Measurements from ENCODE around the gene CDH15. TPM values are rescaled to one million over a fixed set of nuclear protein-coding genes. Genes with fewer than 3 reads are reported as not detected.

The CDH15 gene
- total and polyA plus RNA-seq, 5 donors from 2014 or later = 0.17 TPM; not detected in 4

- ATAC-seq (ENCODE audit: low read depth in 2 of 2) = no peak
- H3K4me1 ChIP-seq (ENCODE audit: control insufficient read depth, insufficient read depth, low read length, poor library complexity, severe bottlenecking) = no peaks in the 10 kb centered on the region
- peaks cover 0 to 7% (median 4%) of the 10 kb centered on the region in 4 donors for H3K4me1 Mint-ChIP-seq
- H3K9me3 ChIP-seq (ENCODE audit: control insufficient read depth in 2 of 2, low read length in 2 of 2) = no peaks in the 10 kb centered on the region
- no peak overlapping the region for H3K4me3 ChIP-seq (ENCODE audit: low read depth, low read length)
- no peak for DNase-seq
- H3K36me3 ChIP-seq (ENCODE audit: control insufficient read depth, insufficient read depth, low read length) = peaks cover 13% of the 10 kb centered on the region
- H3K27me3 ChIP-seq (ENCODE audit: control insufficient read depth, insufficient read depth, low read length) = no peaks in the 10 kb centered on the region
- no peaks in the 10 kb centered on the region for H3K9me3 Mint-ChIP-seq
- H3K4me3 Mint-ChIP-seq = no peak overlapping the region
- no peak overlapping the region for H3K27ac Mint-ChIP-seq
- H3K27ac ChIP-seq (ENCODE audit: insufficient read depth, low read length, poor library complexity, severe bottlenecking) = no peak overlapping the region
- H3K27me3 Mint-ChIP-seq = no peaks in the 10 kb centered on the region
- peaks cover 12% of the 10 kb centered on the region for H3K36me3 Mint-ChIP-seq
Observed at GRCh38 chr16:89155184-89155679, 16.3 kb upstream of the CDH15 start.

- DNase-seq (no peak), ATAC-seq (ENCODE audit: low read depth in 2 of 2) (no peak)
- Histone ChIP-seq H3K9me3 (ENCODE audit: control insufficient read depth in 2 of 2, low read length in 2 of 2) (no peaks in the 10 kb centered on the region), H3K4me3 (ENCODE audit: low read depth, low read length) (no peak overlapping the region), H3K4me1 (ENCODE audit: control insufficient read depth, insufficient read depth, low read length, poor library complexity, severe bottlenecking) (no peaks in the 10 kb centered on the region), H3K27ac (ENCODE audit: insufficient read depth, low read length, poor library complexity, severe bottlenecking) (no peak overlapping the region), H3K27me3 (ENCODE audit: control insufficient read depth, insufficient read depth, low read length) (no peaks in the 10 kb centered on the region), H3K36me3 (ENCODE audit: control insufficient read depth, insufficient read depth, low read length) (peaks cover 9% of the 10 kb centered on the region)
- H3K9me3 Mint-ChIP-seq = no peaks in the 10 kb centered on the region
- peaks cover 6% of the 10 kb centered on the region for H3K36me3 Mint-ChIP-seq
- no peak overlapping the region for H3K27ac Mint-ChIP-seq
- no peaks in the 10 kb centered on the region for H3K27me3 Mint-ChIP-seq
- no peak overlapping the region for H3K4me3 Mint-ChIP-seq
- H3K4me1 Mint-ChIP-seq = peaks cover 0 to 7% (median 4%) of the 10 kb centered on the region in 4 donors
Observed at GRCh38 chr16:89155851-89156739, 15.5 kb upstream of the CDH15 start.

DNA sequence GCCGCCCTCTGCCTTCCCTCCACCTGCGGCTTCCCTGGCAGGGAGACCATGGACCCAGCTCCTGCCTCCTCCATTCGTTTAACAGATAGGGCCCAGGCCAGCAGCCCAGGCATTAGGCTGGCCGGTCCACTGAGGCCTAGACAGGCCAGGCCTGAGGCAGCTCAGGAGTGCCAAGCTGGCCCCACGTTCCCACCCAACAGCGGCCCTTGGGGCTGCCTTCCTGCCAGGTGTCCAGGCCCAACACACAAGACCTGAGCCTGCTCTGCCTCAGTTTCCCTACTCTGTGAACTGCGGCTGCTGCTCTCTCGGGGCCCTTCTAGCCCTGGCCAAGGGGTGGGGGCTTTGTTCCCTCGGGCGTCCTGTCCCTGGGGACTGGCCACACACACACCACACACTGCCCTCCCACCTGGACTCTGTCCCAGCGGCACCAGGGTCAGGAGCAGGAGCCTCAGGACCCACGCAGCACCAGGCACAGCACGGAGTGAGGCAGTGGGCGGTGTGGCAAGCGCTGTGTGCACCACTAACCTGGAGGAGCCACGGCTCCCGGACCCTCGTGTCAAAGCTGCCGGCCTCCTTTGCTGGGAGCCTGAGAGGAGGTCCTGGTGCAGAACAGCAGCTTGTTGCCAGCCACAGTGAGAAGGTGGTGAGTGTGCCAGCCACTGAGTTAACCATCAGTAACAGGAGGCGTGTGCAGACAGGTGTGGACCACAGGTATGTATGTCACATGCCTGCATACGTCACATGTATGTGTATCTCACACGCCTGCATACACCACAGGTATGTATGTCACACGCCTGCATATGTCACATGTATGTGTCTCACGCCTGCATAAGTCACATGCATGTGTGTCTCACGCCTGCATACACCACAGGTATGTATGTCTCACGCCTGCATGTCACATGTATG is 14.6 kb upstream of the CDH15 start:
- no peak overlapping the region for H3K27ac Mint-ChIP-seq
- H3K9me3 ChIP-seq (ENCODE audit: control insufficient read depth in 2 of 2, low read length in 2 of 2) = no peaks in the 10 kb centered on the region
- H3K27me3 ChIP-seq (ENCODE audit: control insufficient read depth, insufficient read depth, low read length) = no peaks in the 10 kb centered on the region
- H3K4me3 ChIP-seq (ENCODE audit: low read depth, low read length) = no peak overlapping the region
- no peak overlapping the region for H3K4me3 Mint-ChIP-seq
- ATAC-seq (ENCODE audit: low read depth in 2 of 2) (no peak), DNase-seq (no peak)
- H3K4me1 ChIP-seq (ENCODE audit: control insufficient read depth, insufficient read depth, low read length, poor library complexity, severe bottlenecking) = no peaks in the 10 kb centered on the region
- H3K27me3 Mint-ChIP-seq = no peaks in the 10 kb centered on the region
- peaks cover 2% of the 10 kb centered on the region for H3K36me3 ChIP-seq (ENCODE audit: control insufficient read depth, insufficient read depth, low read length)
- no peaks in the 10 kb centered on the region for H3K9me3 Mint-ChIP-seq
- peaks cover 0 to 7% (median 4%) of the 10 kb centered on the region in 4 donors for H3K4me1 Mint-ChIP-seq
- H3K27ac ChIP-seq (ENCODE audit: insufficient read depth, low read length, poor library complexity, severe bottlenecking) = no peak overlapping the region
- H3K36me3 Mint-ChIP-seq = no peaks in the 10 kb centered on the region

DNA sequence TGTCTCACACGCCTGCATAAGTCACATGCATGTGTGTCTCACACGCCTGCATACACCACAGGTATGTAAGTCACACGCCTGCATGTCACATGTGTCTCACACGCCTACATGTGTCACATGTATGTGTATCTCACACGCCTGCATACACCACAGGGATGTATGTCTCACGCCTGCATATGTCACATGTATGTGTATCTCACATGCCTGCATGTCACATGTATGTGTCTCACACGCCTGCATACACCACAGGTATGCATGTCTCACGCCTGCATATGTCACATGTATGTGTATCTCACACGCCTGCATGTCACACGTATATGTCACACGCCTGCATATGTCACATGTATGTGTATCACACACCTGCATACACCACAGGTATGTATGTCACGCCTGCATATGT is 13.8 kb upstream of the CDH15 start:
- Histone ChIP-seq H3K36me3 (ENCODE audit: control insufficient read depth, insufficient read depth, low read length) (no peaks in the 10 kb centered on the region), H3K4me3 (ENCODE audit: low read depth, low read length) (no peak overlapping the region), H3K27me3 (ENCODE audit: control insufficient read depth, insufficient read depth, low read length) (no peaks in the 10 kb centered on the region), H3K4me1 (ENCODE audit: control insufficient read depth, insufficient read depth, low read length, poor library complexity, severe bottlenecking) (no peaks in the 10 kb centered on the region), H3K9me3 (ENCODE audit: control insufficient read depth in 2 of 2, low read length in 2 of 2) (no peaks in the 10 kb centered on the region), H3K27ac (ENCODE audit: insufficient read depth, low read length, poor library complexity, severe bottlenecking) (no peak overlapping the region)
- Mint-ChIP-seq H3K4me1 (peaks cover 0 to 7% (median 4%) of the 10 kb centered on the region in 4 donors), H3K4me3 (no peak overlapping the region), H3K27me3 (no peaks in the 10 kb centered on the region), H3K36me3 (no peaks in the 10 kb centered on the region), H3K9me3 (no peaks in the 10 kb centered on the region), H3K27ac (peak overlapping the region in 1 of 3 donors; percentile 63)
- ATAC-seq (ENCODE audit: low read depth in 2 of 2) (no peak), DNase-seq (no peak)

DNA sequence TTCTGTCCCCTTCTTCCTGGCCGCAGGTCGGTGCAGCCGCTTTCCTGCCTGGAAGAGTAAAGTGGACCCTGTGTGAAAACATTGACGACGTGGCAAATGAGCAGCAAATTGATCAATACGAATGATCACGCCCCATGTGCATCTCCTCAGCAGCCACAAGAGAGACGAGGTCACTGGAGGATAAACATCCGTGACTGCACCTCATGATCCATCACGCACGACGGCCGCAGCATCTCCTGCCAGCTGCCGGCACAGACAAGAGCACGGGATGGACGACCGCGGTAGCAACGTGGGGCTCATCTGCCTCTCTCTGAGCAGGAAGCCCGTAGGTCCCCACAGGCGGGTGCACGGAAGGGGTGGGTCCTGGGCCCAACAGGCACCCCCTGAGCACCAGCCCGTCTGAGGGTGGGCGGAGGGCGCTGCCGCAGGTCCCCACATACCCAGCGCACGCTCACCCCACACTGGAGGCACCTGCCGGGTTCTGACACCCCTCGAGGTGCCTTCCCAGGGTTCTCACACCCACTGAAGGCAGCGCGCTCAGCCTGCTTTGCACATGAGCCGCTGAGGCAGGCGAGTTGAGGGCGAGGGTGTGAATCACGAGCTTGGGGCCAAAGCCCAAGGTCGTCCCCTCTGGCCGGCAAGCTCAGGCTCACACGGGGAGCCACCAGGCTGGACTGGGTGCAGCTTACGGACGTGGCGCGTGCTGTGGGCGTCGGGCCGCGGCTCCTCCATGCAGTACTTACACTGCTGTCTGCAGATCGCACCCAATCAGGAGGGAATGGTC is 12.3 kb upstream of the CDH15 start:
- H3K36me3 ChIP-seq (ENCODE audit: control insufficient read depth, insufficient read depth, low read length) = no peaks in the 10 kb centered on the region
- Mint-ChIP-seq H3K36me3 (no peaks in the 10 kb centered on the region), H3K4me3 (no peak overlapping the region), H3K27ac (peak overlapping the region in 2 of 3 donors; percentile 76 to 80), H3K27me3 (no peaks in the 10 kb centered on the region), H3K9me3 (no peaks in the 10 kb centered on the region), H3K4me1 (peaks cover 0 to 7% (median 4%) of the 10 kb centered on the region in 4 donors)
- H3K4me3 ChIP-seq (ENCODE audit: low read depth, low read length) = no peak overlapping the region
- H3K27ac ChIP-seq (ENCODE audit: insufficient read depth, low read length, poor library complexity, severe bottlenecking) = no peak overlapping the region
- DNase-seq (no peak), ATAC-seq (ENCODE audit: low read depth in 2 of 2) (no peak)
- H3K4me1 ChIP-seq (ENCODE audit: control insufficient read depth, insufficient read depth, low read length, poor library complexity, severe bottlenecking) = no peaks in the 10 kb centered on the region
- no peaks in the 10 kb centered on the region for H3K27me3 ChIP-seq (ENCODE audit: control insufficient read depth, insufficient read depth, low read length)
- no peaks in the 10 kb centered on the region for H3K9me3 ChIP-seq (ENCODE audit: control insufficient read depth in 2 of 2, low read length in 2 of 2)

DNA sequence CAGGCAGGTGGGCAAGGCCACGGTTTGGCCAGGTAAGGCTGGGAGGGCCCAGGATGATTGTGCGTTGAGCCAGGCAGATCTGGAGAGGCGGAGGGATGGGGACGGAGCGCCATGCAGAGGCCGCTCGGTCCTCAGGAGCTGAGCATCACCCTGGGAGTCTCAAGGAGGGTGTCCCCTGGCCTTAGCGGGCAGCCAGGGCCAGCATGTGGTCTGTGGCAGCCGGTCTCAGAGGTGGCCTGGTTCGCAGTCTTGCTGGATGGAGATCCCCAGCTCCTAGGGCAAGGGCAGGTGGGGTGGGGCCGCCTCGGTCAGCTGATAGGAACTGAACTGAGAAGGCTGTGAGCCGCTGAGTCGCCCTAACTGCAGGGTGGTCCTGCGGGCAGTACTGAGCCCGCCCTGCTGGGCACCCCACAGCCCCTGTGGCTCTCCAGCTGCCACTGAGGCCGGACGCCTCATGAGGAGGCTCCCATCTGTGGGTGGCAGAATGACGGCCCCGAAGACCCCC is 11.6 kb upstream of the CDH15 start:
- Mint-ChIP-seq H3K36me3 (no peaks in the 10 kb centered on the region), H3K9me3 (no peaks in the 10 kb centered on the region), H3K27ac (peak overlapping the region in 1 of 3 donors; percentile 76), H3K27me3 (no peaks in the 10 kb centered on the region), H3K4me1 (peaks cover 0 to 7% (median 4%) of the 10 kb centered on the region in 4 donors), H3K4me3 (no peak overlapping the region)
- H3K27ac ChIP-seq (ENCODE audit: insufficient read depth, low read length, poor library complexity, severe bottlenecking) = no peak overlapping the region
- H3K4me3 ChIP-seq (ENCODE audit: low read depth, low read length) = no peak overlapping the region
- no peaks in the 10 kb centered on the region for H3K9me3 ChIP-seq (ENCODE audit: control insufficient read depth in 2 of 2, low read length in 2 of 2)
- H3K4me1 ChIP-seq (ENCODE audit: control insufficient read depth, insufficient read depth, low read length, poor library complexity, severe bottlenecking) = no peaks in the 10 kb centered on the region
- no peaks in the 10 kb centered on the region for H3K36me3 ChIP-seq (ENCODE audit: control insufficient read depth, insufficient read depth, low read length)
- DNase-seq = no peak
- H3K27me3 ChIP-seq (ENCODE audit: control insufficient read depth, insufficient read depth, low read length) = no peaks in the 10 kb centered on the region
- ATAC-seq (ENCODE audit: low read depth in 2 of 2) = no peak
